Spleen (tissue), 7 donors: ENCODE data around the gene GALNT16.

Source experiments
- POLR2A ChIP-seq, 3 donors: fragments of 450-650 bp; IDR thresholded peaks; one replicate each; pipeline ENCODE4 v1.5.1; 2017; ENCODE audit warnings: antibody characterized with exemption in 3 of 3, mild to moderate bottlenecking in 1 of 3
- POLR2AphosphoS5 ChIP-seq, 3 donors: sonication (generic); formaldehyde crosslinking; IDR thresholded peaks; one replicate each; pipeline ENCODE4 v1.5.1; 2017; ENCODE audit warnings: antibody characterized with exemption in 3 of 3
- TF ChIP-seq, protein P1 (sequence below), 11 experiments: fragments of 200-600 bp in 7 of 11; fragments of 450-650 bp in 4 of 11; sonication (generic) in 4 of 11; IDR thresholded peaks in 8 of 11; conservative IDR thresholded peaks in 3 of 11; 1 replicate in 7 of 11; 2 replicates in 4 of 11; pipeline versions ENCODE4 v1.4.0 to v1.8.0; 2016 to 2021; ENCODE audit warnings: antibody characterized with exemption in 11 of 11, inconsistent platforms in 4 of 11, mild to moderate bottlenecking in 1 of 11
- donor health status: DM: no; HTN: no; CAD: no; lungs with moderate emphysema.
- donor health status: DM: no; HTN: no; CAD: no.
- donor health status: DM: no; HTN: no; CAD: no.

DNA sequence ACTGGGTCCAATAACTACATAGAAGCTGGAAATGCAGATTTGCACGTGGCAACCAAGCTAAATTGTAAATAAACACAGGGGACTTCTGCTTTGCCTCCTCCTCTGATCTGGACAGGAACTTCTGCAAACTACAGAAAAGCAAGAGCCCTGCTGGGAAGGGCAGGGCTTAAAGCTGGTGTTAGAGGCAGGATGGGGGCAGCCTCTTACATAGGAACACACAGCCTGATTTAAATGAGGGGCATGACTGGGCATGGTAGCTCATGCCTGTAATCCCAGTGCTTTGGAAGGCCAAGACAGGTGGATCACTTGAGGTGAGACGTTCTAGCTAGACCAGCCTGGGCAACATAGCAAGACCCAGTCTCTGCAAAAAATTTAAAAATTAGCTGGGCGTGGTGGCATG, 91.4 kb downstream of the GALNT16 start:
- TF ChIP-seq POLR2A (IDR thresholded peaks at IDR 0.05) (no peak), POLR2AphosphoS5 (IDR thresholded peaks at IDR 0.05) (no peak)
- TF ChIP-seq, protein P1, sequence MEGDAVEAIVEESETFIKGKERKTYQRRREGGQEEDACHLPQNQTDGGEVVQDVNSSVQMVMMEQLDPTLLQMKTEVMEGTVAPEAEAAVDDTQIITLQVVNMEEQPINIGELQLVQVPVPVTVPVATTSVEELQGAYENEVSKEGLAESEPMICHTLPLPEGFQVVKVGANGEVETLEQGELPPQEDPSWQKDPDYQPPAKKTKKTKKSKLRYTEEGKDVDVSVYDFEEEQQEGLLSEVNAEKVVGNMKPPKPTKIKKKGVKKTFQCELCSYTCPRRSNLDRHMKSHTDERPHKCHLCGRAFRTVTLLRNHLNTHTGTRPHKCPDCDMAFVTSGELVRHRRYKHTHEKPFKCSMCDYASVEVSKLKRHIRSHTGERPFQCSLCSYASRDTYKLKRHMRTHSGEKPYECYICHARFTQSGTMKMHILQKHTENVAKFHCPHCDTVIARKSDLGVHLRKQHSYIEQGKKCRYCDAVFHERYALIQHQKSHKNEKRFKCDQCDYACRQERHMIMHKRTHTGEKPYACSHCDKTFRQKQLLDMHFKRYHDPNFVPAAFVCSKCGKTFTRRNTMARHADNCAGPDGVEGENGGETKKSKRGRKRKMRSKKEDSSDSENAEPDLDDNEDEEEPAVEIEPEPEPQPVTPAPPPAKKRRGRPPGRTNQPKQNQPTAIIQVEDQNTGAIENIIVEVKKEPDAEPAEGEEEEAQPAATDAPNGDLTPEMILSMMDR (IDR thresholded peaks at IDR 0.05 in 8 of 11, conservative IDR thresholded peaks at IDR 0.05 in 3 of 11), result no peak
